ENCODE data around the gene SMIM27. TPM values are rescaled to one million over a fixed set of nuclear protein-coding genes. Genes with fewer than 3 reads are reported as not detected.

Gene SMIM27, protein sequence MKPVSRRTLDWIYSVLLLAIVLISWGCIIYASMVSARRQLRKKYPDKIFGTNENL
- total RNA-seq (10 to 100 TPM; 12.7 to 16.8 TPM), total RNA-seq (2.3 to 14.0 (median 6.8) reads per million in 172 experiments)
- polyA plus RNA-seq (2013, experiment 1 of 2) = 48.3 TPM
- 29.1 TPM for polyA plus RNA-seq (2013, experiment 2 of 2)

DNA sequence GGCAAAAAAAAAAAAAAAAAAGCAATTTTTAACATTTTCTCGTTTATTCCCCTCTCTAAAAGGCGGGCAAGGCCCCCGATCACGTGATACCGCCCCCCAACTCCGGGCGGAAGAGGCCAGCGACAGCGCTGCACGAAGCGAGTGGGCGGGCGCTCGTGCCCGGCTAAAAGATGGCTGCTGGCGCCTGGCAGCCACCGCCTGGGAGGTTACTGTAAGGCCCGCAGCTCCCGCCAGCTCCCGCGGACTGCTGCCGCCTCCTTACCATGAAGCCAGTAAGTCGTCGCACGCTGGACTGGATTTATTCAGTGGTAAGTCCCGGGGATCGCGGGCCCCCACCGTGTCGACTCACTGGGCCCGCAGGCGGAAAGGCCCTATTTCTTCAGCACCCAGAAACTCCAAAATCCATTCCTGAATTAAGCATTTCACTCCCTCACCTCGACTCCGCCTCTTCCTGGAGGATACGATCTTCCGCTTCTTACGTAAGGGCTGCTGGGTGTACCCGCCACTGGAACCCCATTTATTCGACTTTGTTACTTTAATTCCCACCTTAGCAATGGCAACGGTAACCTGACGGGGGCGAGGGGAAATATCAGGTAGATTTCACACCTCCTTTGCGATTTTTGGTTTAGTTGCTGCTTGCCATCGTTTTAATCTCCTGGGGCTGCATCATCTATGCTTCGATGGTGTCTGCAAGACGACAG lies at the start of gene SMIM27, which contains the start of gene TOPORS:
Gene SMIM27 (plus strand): TSS at position 156 of the 701 bp plus-strand sequence. CDS start 108 bp downstream, at position 264.
Gene TOPORS (minus strand): TSS at position 415 of the 701 bp plus-strand sequence. CDS start 150 bp downstream, at position 265.
- H3K27ac ChIP-seq (ENCODE audit: low read depth in 1 of 2, low read length in 2 of 2) = peak within 1 kb of the TSS; percentile 96 to 97
- Mint-ChIP-seq H3K27me3 (no peaks in the 10 kb centered on the region), H3K4me1 (ENCODE audit: low read depth) (peaks cover 61% of the 10 kb centered on the region), H3K27ac (peak within 1 kb of the TSS; percentile 99), H3K36me3 (ENCODE audit: low read depth) (peaks cover 45% of the 10 kb centered on the region), H3K9me3 (no peaks in the 10 kb centered on the region), H3K4me3 (peak within 1 kb of the TSS; percentile 95)
- no peaks in the 10 kb centered on the region for H3K27me3 ChIP-seq (ENCODE audit: control insufficient read depth in 1 of 2, insufficient read depth in 2 of 2, low read length in 2 of 2)
- ATAC-seq (ENCODE audit: poor library complexity) (peak; percentile 61), DNase-seq (peak; percentile 76 to 96 (median 88))
- peak within 1 kb of the TSS; percentile 86 for H3K4me3 ChIP-seq (ENCODE audit: low read length)
- ChIA-PET CTCF (interaction anchor here (0.7 to 4.3 kb wide), 4 partner anchors 21 to 1498 kb away, joined by 3 to 45 read pairs (median 29); partner anchors contain the start of genes NDUFB6 and RIGI), POLR2A (interaction anchor here (1.1 to 5.2 kb wide), 7 partner anchors 21 to 473 kb away, joined by 3 to 127 read pairs (median 23); partner anchors contain the start of genes ACO1, DNAJA1, NDUFB6 and RIGI)
- intact Hi-C loops (cut with DNase I, micrococcal nuclease) = loop anchor here (1.0 to 10.0 kb wide), 4 partner anchors 20 to 612 kb away; partner anchors contain the start of genes B4GALT1 (in 1 of the 2), DNAJA1 (in 1 of the 2) and RIGI (in 1 of the 2)
- peaks cover 30% of the 10 kb centered on the region for H3K4me1 ChIP-seq (ENCODE audit: insufficient read depth, low read length)
- no peaks in the 10 kb centered on the region for H3K9me3 ChIP-seq (ENCODE audit: control insufficient read depth in 1 of 2, insufficient read depth in 1 of 2, low read length in 2 of 2)
- TF ChIP-seq, protein P1, sequence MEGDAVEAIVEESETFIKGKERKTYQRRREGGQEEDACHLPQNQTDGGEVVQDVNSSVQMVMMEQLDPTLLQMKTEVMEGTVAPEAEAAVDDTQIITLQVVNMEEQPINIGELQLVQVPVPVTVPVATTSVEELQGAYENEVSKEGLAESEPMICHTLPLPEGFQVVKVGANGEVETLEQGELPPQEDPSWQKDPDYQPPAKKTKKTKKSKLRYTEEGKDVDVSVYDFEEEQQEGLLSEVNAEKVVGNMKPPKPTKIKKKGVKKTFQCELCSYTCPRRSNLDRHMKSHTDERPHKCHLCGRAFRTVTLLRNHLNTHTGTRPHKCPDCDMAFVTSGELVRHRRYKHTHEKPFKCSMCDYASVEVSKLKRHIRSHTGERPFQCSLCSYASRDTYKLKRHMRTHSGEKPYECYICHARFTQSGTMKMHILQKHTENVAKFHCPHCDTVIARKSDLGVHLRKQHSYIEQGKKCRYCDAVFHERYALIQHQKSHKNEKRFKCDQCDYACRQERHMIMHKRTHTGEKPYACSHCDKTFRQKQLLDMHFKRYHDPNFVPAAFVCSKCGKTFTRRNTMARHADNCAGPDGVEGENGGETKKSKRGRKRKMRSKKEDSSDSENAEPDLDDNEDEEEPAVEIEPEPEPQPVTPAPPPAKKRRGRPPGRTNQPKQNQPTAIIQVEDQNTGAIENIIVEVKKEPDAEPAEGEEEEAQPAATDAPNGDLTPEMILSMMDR (IDR thresholded peaks at IDR 0.05) = no peak
- H3K36me3 ChIP-seq (ENCODE audit: insufficient read depth, low read length) = peaks cover 4% of the 10 kb centered on the region

DNA sequence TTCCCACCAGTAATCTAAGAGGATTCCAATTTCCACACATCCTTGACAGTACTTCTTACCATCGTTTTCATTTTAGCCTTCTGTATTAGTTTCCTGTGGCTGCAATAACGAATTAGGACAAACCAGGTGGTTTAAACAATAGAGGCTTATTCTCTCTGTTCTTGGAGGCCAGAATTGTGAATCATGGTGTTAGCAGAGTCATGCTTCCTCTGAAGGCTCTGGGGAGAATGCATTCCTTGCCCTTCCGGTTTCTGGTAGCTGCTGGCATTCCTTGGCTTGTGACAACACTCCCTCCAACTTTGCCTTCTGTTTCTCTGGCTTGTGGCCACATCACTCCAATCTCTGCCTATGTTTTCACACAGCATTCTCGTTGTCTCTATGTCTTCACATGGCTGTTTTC lies 49.7 kb upstream of the SMIM27 start:
- DNase-seq = no peak
- H3K27me3 ChIP-seq (ENCODE audit: control insufficient read depth in 1 of 2, insufficient read depth in 2 of 2, low read length in 2 of 2) = no peaks in the 10 kb centered on the region
- intact Hi-C loops (cut with DNase I, micrococcal nuclease) = no loop called here
- no peak overlapping the region for H3K27ac ChIP-seq (ENCODE audit: low read depth in 1 of 2, low read length in 2 of 2)
- H3K4me1 ChIP-seq (ENCODE audit: insufficient read depth, low read length) = no peaks in the 10 kb centered on the region
- no peaks in the 10 kb centered on the region for H3K9me3 ChIP-seq (ENCODE audit: control insufficient read depth in 1 of 2, insufficient read depth in 1 of 2, low read length in 2 of 2)
- ATAC-seq (ENCODE audit: poor library complexity) = no peak
- H3K27me3 Mint-ChIP-seq = no peaks in the 10 kb centered on the region
- H3K27ac Mint-ChIP-seq = no peak overlapping the region
- H3K4me1 Mint-ChIP-seq (ENCODE audit: low read depth) = peaks cover 14% of the 10 kb centered on the region
- POLR2A ChIA-PET = no interaction called here
- TF ChIP-seq, protein P1 (IDR thresholded peaks at IDR 0.05) = no peak
- CTCF ChIA-PET = interaction anchor here (1.3 kb wide), 1 partner anchor 23 kb away, joined by 3 read pairs; the partner anchor contains the start of gene RIGI
- H3K36me3 ChIP-seq (ENCODE audit: insufficient read depth, low read length) = peaks cover 41% of the 10 kb centered on the region
- H3K4me3 Mint-ChIP-seq = no peak overlapping the region
- no peak overlapping the region for H3K4me3 ChIP-seq (ENCODE audit: low read length)
- H3K36me3 Mint-ChIP-seq (ENCODE audit: low read depth) = peaks cover 51% of the 10 kb centered on the region
- H3K9me3 Mint-ChIP-seq = no peaks in the 10 kb centered on the region

DNA sequence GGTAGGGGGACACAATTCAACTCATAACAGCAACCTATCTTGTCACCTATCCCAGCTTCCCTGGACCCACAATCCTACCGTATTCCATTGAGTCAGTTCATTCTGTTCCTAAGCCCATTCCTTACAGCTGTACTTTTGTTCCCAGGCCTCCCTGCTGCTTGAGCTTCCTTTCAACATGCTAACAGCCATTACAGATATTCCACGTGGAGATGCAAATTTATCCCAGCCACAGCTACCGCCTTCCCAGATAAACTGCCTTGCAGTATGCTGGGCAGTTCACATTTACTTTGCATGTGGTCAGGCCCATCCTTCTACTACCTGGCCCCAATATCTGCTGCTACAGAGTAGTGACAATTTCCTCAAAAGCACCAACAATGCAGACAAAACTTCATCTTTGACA lies 49.1 kb upstream of the SMIM27 start:
- Histone ChIP-seq H3K4me1 (ENCODE audit: insufficient read depth, low read length) (no peaks in the 10 kb centered on the region), H3K27me3 (ENCODE audit: control insufficient read depth in 1 of 2, insufficient read depth in 2 of 2, low read length in 2 of 2) (no peaks in the 10 kb centered on the region), H3K9me3 (ENCODE audit: control insufficient read depth in 1 of 2, insufficient read depth in 1 of 2, low read length in 2 of 2) (no peaks in the 10 kb centered on the region), H3K27ac (ENCODE audit: low read depth in 1 of 2, low read length in 2 of 2) (no peak overlapping the region), H3K4me3 (ENCODE audit: low read length) (no peak overlapping the region), H3K36me3 (ENCODE audit: insufficient read depth, low read length) (peaks cover 38% of the 10 kb centered on the region)
- ChIA-PET POLR2A (no interaction called here), CTCF (interaction anchor here (1.3 kb wide), 1 partner anchor 23 kb away, joined by 3 read pairs; the partner anchor contains the start of gene RIGI)
- no peak for DNase-seq
- Mint-ChIP-seq H3K4me1 (ENCODE audit: low read depth) (peaks cover 17% of the 10 kb centered on the region), H3K9me3 (no peaks in the 10 kb centered on the region), H3K4me3 (no peak overlapping the region), H3K36me3 (ENCODE audit: low read depth) (peaks cover 46% of the 10 kb centered on the region), H3K27me3 (no peaks in the 10 kb centered on the region), H3K27ac (peak overlapping the region; percentile 46)
- intact Hi-C loops (cut with DNase I, micrococcal nuclease) = no loop called here
- no peak for ATAC-seq (ENCODE audit: poor library complexity)
- TF ChIP-seq, protein P1 (IDR thresholded peaks at IDR 0.05) = no peak

All from CD4-positive, alpha-beta T cell (primary cell).